Measurements from ENCODE around the gene ZNF845. TPM values are rescaled to one million over a fixed set of nuclear protein-coding genes. Genes with fewer than 3 reads are reported as not detected.

The ZNF845 gene
- total and polyA plus RNA-seq, 2 of the 4 experiments (the other 2 are of a cell fraction), result 1.2 to 9.5 TPM

GRCh38 chr19:53311044-53311443, 22.5 kb upstream of the ZNF845 start:
- Histone ChIP-seq H3K4me3 (ENCODE audit: insufficient read depth, low read depth, low read length) (no peak overlapping the region), H3K4ac (ENCODE audit: low read depth, low read length) (no peak overlapping the region), H2BK120ac (ENCODE audit: low read depth, low read length) (no peak overlapping the region), H3K36me3 (ENCODE audit: control insufficient read depth, insufficient read depth, low read length) (no peaks in the 10 kb centered on the region), H3K18ac (ENCODE audit: low read depth, low read length) (no peak overlapping the region), H2AK9ac (replicated peaks; ENCODE audit: low read depth, low read length, poor library complexity) (no peak overlapping the region), H2BK15ac (ENCODE audit: low read depth, low read length) (no peak overlapping the region), H2AK5ac (ENCODE audit: low read depth, low read length) (no peak overlapping the region), H3K27ac (ENCODE audit: insufficient read depth, low read length) (no peak overlapping the region), H3K9me3 (ENCODE audit: control insufficient read depth, insufficient read depth, low read length) (peaks cover 17% of the 10 kb centered on the region), H3K9me1 (ENCODE audit: insufficient read depth, low read length) (no peaks in the 10 kb centered on the region), H3K56ac (ENCODE audit: extremely low read depth, insufficient read depth, low read length) (no peak overlapping the region), H3K27me3 (ENCODE audit: control insufficient read depth, insufficient read depth, low read length) (no peaks in the 10 kb centered on the region), H3K9ac (ENCODE audit: low read depth, low read length) (no peak overlapping the region), H2BK20ac (ENCODE audit: low read depth, low read length) (no peak overlapping the region), H3K23ac (ENCODE audit: low read depth, low read length) (no peak overlapping the region), H3K79me1 (ENCODE audit: low read depth in 1 of 2, low read length in 2 of 2) (no peaks in the 10 kb centered on the region), H3K4me1 (ENCODE audit: control insufficient read depth, insufficient read depth, low read length) (no peaks in the 10 kb centered on the region), H2BK5ac (ENCODE audit: low read depth, low read length, poor library complexity, severe bottlenecking) (no peak overlapping the region), H4K8ac (ENCODE audit: low read depth in 2 of 2, low read length in 2 of 2) (no peak overlapping the region), H2AFZ (replicated peaks; ENCODE audit: low read length, poor library complexity) (no peak overlapping the region), H4K91ac (ENCODE audit: insufficient read depth, low read depth, low read length) (no peak overlapping the region), H4K20me1 (ENCODE audit: insufficient read depth, low read length) (no peaks in the 10 kb centered on the region), H3K4me2 (ENCODE audit: low read depth, low read length) (no peak overlapping the region), H4K5ac (ENCODE audit: low read depth, low read length) (no peak overlapping the region), H3K14ac (replicated peaks; ENCODE audit: low read depth, low read length) (no peak overlapping the region)
- CTCF ChIA-PET, result interaction anchor here (1.5 kb wide), 1 partner anchor 11 kb away, joined by 3 read pairs; no protein-coding TSS in a partner anchor
- DNase-seq (no peak), ATAC-seq (ENCODE audit: low read depth) (no peak)
- POLR2A ChIA-PET (ENCODE audit: unreplicated experiment), result no interaction called here
- in situ Hi-C loops (cut with MboI; ENCODE audit: low sequenced_read_pairs) (no loop called here), dilution Hi-C loops (cut with HindIII; ENCODE audit: low sequenced_read_pairs, unreplicated experiment) (no loop called here), intact Hi-C loops (cut with micrococcal nuclease) (no loop called here)
- WGBS, 2 experiments (ENCODE audit: extremely low coverage in 2 of 2, insufficient read length in 1 of 2), result 35% methylated on average over 5 of the region's 11 CpGs; no CpG with 5 or more reads in 1 of the 2 experiments
- no TSS peak for BruUV-seq (replicated peaks)
- TF ChIP-seq RFX5 (IDR thresholded peaks at IDR 0.05; ENCODE audit: low read depth, low read length) (no peak), MAZ (IDR thresholded peaks at IDR 0.05; ENCODE audit: borderline replicate concordance, low read depth, low read length) (no peak), USF2 (IDR thresholded peaks at IDR 0.05; ENCODE audit: low read depth, low read length) (no peak), FOS (IDR thresholded peaks at IDR 0.05; ENCODE audit: low read depth, low read length) (no peak), SMC3 (IDR thresholded peaks at IDR 0.05; ENCODE audit: low read depth, low read length) (no peak), ELK1 (IDR thresholded peaks at IDR 0.05; ENCODE audit: borderline replicate concordance, low read depth, low read length) (no peak), MXI1 (IDR thresholded peaks at IDR 0.05; ENCODE audit: borderline replicate concordance, low read depth, low read length) (no peak), MAFK (IDR thresholded peaks at IDR 0.05; ENCODE audit: low read depth, low read length) (no peak), CEBPB (IDR thresholded peaks at IDR 0.05; ENCODE audit: low read depth, low read length) (no peak), BHLHE40 (IDR thresholded peaks at IDR 0.05; ENCODE audit: low read depth, low read length) (no peak), NFE2L2 (IDR thresholded peaks at IDR 0.05; ENCODE audit: low read depth, low read length) (no peak), RCOR1 (IDR thresholded peaks at IDR 0.05; ENCODE audit: insufficient replicate concordance, low read length) (no peak)
